ENCODE data around the gene GNAQ. TPM values are rescaled to one million over a fixed set of nuclear protein-coding genes. Genes with fewer than 3 reads are reported as not detected.

GNAQ gene
- total and polyA plus RNA-seq, 4 donors, result 6.8 to 19.6 (median 12.6) TPM

GRCh38 chr9:77808751-77809081 is 222.9 kb downstream of the GNAQ start (continued):
- TF ChIP-seq TAF1 (conservative IDR thresholded peaks at IDR 0.05), result no peak

DNA sequence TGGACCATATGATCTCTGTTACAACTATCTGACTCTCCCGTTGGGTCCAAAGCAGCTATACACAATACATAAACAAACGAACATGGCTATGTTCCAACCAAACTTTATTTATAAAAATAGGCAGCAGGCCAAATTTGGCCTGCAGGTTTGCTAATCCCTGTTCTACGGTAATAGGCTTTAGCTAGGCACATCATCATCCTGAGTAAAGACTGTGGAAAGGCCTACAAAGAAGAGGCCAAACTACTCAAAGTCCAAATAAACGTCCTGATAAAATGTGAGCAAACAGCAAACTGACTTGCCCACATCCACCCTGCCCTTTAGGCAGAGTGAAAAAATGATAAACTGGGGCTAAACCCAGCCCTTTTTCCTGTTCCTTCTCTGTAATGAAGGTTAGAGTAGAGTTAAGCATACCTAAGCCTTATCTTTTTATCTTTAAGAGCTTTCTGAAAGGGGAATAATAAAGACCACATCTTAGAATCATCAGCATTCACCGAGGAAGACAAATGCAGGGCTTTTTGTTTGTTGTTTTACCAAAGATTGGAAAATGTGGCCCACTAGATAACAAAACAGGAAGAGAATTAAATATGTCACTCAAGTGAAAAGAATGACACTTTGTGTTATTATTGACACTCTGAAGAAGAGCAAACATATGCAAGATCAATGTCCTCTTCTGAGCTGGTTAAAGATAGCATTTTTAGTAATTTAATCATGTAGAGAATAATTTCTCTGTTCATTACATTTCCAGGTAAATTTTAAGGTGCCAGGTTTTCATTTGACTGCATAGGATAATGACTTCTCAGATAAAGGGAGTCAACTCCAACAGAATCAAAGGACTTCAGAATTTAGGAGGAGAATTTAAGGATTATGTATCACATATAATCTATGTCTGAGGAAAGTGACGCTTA is 223.5 kb downstream of the GNAQ start:
- no peak for TF ChIP-seq GABPA (IDR thresholded peaks at IDR 0.05 in 1 of 2, conservative IDR thresholded peaks at IDR 0.05 in 1 of 2)
- no peak for TF ChIP-seq NR2F2 (IDR thresholded peaks at IDR 0.05)
- TF ChIP-seq HNF4A (conservative IDR thresholded peaks at IDR 0.05), result peak; percentile 83 to 90
- TF ChIP-seq, protein P1, sequence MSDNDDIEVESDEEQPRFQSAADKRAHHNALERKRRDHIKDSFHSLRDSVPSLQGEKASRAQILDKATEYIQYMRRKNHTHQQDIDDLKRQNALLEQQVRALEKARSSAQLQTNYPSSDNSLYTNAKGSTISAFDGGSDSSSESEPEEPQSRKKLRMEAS (IDR thresholded peaks at IDR 0.05), result no peak
- no peak for TF ChIP-seq FOXA1 (IDR thresholded peaks at IDR 0.05)
- TF ChIP-seq FOXA2 (IDR thresholded peaks at IDR 0.05), result no peak
- no peak for TF ChIP-seq CTCF (IDR thresholded peaks at IDR 0.05; ENCODE audit: low read depth, low read length, missing input control)
- no peak for TF ChIP-seq EGR1 (IDR thresholded peaks at IDR 0.05; ENCODE audit: low read depth in 2 of 2)
- TF ChIP-seq HNF4G (IDR thresholded peaks at IDR 0.05), result peak; percentile 76
- peak; percentile 94 for TF ChIP-seq SP1 (IDR thresholded peaks at IDR 0.05)
- TF ChIP-seq REST (IDR thresholded peaks at IDR 0.05), result no peak
- TF ChIP-seq, protein P2, sequence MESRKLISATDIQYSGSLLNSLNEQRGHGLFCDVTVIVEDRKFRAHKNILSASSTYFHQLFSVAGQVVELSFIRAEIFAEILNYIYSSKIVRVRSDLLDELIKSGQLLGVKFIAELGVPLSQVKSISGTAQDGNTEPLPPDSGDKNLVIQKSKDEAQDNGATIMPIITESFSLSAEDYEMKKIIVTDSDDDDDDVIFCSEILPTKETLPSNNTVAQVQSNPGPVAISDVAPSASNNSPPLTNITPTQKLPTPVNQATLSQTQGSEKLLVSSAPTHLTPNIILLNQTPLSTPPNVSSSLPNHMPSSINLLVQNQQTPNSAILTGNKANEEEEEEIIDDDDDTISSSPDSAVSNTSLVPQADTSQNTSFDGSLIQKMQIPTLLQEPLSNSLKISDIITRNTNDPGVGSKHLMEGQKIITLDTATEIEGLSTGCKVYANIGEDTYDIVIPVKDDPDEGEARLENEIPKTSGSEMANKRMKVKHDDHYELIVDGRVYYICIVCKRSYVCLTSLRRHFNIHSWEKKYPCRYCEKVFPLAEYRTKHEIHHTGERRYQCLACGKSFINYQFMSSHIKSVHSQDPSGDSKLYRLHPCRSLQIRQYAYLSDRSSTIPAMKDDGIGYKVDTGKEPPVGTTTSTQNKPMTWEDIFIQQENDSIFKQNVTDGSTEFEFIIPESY (IDR thresholded peaks at IDR 0.05), result no peak
- TF ChIP-seq JUND (IDR thresholded peaks at IDR 0.05), result peak; percentile 17 to 47
- peak in 1 of 2 donors; percentile 11 for TF ChIP-seq RAD21 (IDR thresholded peaks at IDR 0.05)
- no peak for TF ChIP-seq ATF3 (IDR thresholded peaks at IDR 0.05)
- no peak for TF ChIP-seq YY1 (IDR thresholded peaks at IDR 0.05)
- TF ChIP-seq RXRA (IDR thresholded peaks at IDR 0.05), result peak; percentile 54 to 60
- TF ChIP-seq TAF1 (conservative IDR thresholded peaks at IDR 0.05), result no peak
- Histone ChIP-seq H3K36me3 (ENCODE audit: control insufficient read depth in 4 of 4, insufficient read depth in 3 of 4, low read depth in 1 of 4, low read length in 3 of 4) (peaks cover 0 to 4% (median under 1%) of the 10 kb centered on the region in 4 donors), H3K9me3 (ENCODE audit: control insufficient read depth in 4 of 4, low read length in 3 of 4) (no peaks in the 10 kb centered on the region), H3K27me3 (ENCODE audit: control insufficient read depth in 4 of 4, insufficient read depth in 4 of 4, low read length in 3 of 4) (no peaks in the 10 kb centered on the region), H3K9ac (ENCODE audit: low read depth in 1 of 2, low read length in 2 of 2) (no peak overlapping the region), H3K27ac (ENCODE audit: low read depth in 1 of 2, low read length in 2 of 2) (peak overlapping the region in 1 of 2 donors; percentile 9), H3K4me3 (ENCODE audit: low read depth in 1 of 3, low read length in 3 of 3) (no peak overlapping the region), H3K4me1 (ENCODE audit: control insufficient read depth in 4 of 4, insufficient read depth in 4 of 4, low read length in 3 of 4) (peaks cover 1 to 19% (median 9%) of the 10 kb centered on the region in 4 donors)
- 27% methylated on average over 6 of the region's 6 CpGs for WGBS
- no peak for DNase-seq (ENCODE audit: low spot score)
